AG09309 (cell line): Measurements from ENCODE around the gene CMTR1.

ENCODE experiments used
- DNase-seq: peaks from one replicate; pipeline ENCODE4 v3.0.0-alpha.2; 2010; ENCODE audit warnings: low read depth
- H3K4me3 ChIP-seq: 2 replicates; pipeline ENCODE4 v1.5.1; 2011; ENCODE audit warnings: mild to moderate bottlenecking, low read depth, low read length, moderate library complexity; ENCODE audit not compliant: control insufficient read depth
- CTCF ChIP-seq: IDR thresholded peaks from 2 replicates; pipeline ENCODE4 v1.5.1; 2011; ENCODE audit warnings: mild to moderate bottlenecking, low read depth, low read length, inconsistent platforms; ENCODE audit not compliant: insufficient read depth, control insufficient read depth; ENCODE audit errors: missing control alignments

The CMTR1 gene

GRCh38 chr6:37459981-37460800 lies 27.2 kb downstream of the CMTR1 start:
- no peak for DNase-seq
- TF ChIP-seq CTCF: no peak

GRCh38 chr6:37460805-37461204 lies 27.8 kb downstream of the CMTR1 start:
- DNase-seq: no peak
- no peak for TF ChIP-seq CTCF
- H3K4me3 ChIP-seq: no peak overlapping the region

More at GRCh38 chr6:37459981-37460800, 27.2 kb downstream of the CMTR1 start:
- no peak overlapping the region for H3K4me3 ChIP-seq

- no peak overlapping the region for H3K4me3 ChIP-seq
- no peak for TF ChIP-seq CTCF
- no peak for DNase-seq
Measured at GRCh38 chr6:37463110-37463509, 30.1 kb downstream of the CMTR1 start.

- no peak for DNase-seq
Measured at GRCh38 chr6:37467718-37468117, 34.7 kb downstream of the CMTR1 start.

GRCh38 chr6:37473364-37474095 lies 40.5 kb downstream of the CMTR1 start:
- H3K4me3 ChIP-seq: no peak overlapping the region
- no peak for DNase-seq
- TF ChIP-seq CTCF: no peak

More at GRCh38 chr6:37467718-37468117, 34.7 kb downstream of the CMTR1 start:
- no peak overlapping the region for H3K4me3 ChIP-seq
- no peak for TF ChIP-seq CTCF

- DNase-seq: no peak
- no peak overlapping the region for H3K4me3 ChIP-seq
- no peak for TF ChIP-seq CTCF
Measured at GRCh38 chr6:37474316-37474715, 41.3 kb downstream of the CMTR1 start.
